GM23338 (cell line): ENCODE measurements around the gene TNNT1. TPM values are rescaled to one million over a fixed set of nuclear protein-coding genes. Genes with fewer than 3 reads are reported as not detected.

Experiments
- ATAC-seq: fragments of 200-7000 bp; cut with Tn5 transposase; 3 replicates; pipeline ENCODE4 v1.9.1; 2020
- DNase-seq: peaks from one replicate; pipeline ENCODE4 v3.0.0-alpha.2; 2015; ENCODE audit warnings: low spot score
- H2AFZ ChIP-seq: fragments of 200-600 bp; sonication (generic); 2 replicates; pipeline ENCODE4 v1.8.0; 2016; ENCODE audit warnings: antibody characterized with exemption, mild to moderate bottlenecking, moderate library complexity
- H3F3A ChIP-seq: fragments of 200-600 bp; sonication (generic); replicated peaks from 2 replicates; pipeline ENCODE4 v1.8.0; 2017; ENCODE audit warnings: antibody characterized with exemption, mixed run types, low read depth
- H3K27ac ChIP-seq: fragments of 200-600 bp; sonication (generic); 2 replicates; pipeline ENCODE4 v1.6.1; 2016; ENCODE audit warnings: low read depth
- H3K27me3 ChIP-seq: fragments of 200-600 bp; sonication (generic); 2 replicates; pipeline ENCODE4 v1.8.0; 2016; ENCODE audit warnings: mild to moderate bottlenecking, mixed run types, moderate library complexity; ENCODE audit not compliant: insufficient read depth
- H3K36me3 ChIP-seq: fragments of 200-600 bp; sonication (generic); 2 replicates; pipeline ENCODE4 v1.8.0; 2016; ENCODE audit warnings: mild to moderate bottlenecking; ENCODE audit not compliant: insufficient read depth
- H3K4me1 ChIP-seq: fragments of 200-600 bp; sonication (generic); 2 replicates; pipeline ENCODE4 v1.8.0; 2016; ENCODE audit warnings: mild to moderate bottlenecking, moderate library complexity; ENCODE audit not compliant: insufficient read depth
- H3K4me2 ChIP-seq: fragments of 200-600 bp; sonication (generic); 2 replicates; pipeline ENCODE4 v1.7.1; 2017; ENCODE audit warnings: mixed run types
- H3K4me3 ChIP-seq: fragments of 200-600 bp; sonication (generic); 2 replicates; pipeline ENCODE4 v1.6.1; 2016; ENCODE audit warnings: mixed run types
- H3K79me2 ChIP-seq: fragments of 200-600 bp; sonication (generic); replicated peaks from 2 replicates; pipeline ENCODE4 v1.8.0; 2017; ENCODE audit warnings: mild to moderate bottlenecking; ENCODE audit not compliant: insufficient read depth
- H3K9me2 ChIP-seq: fragments of 200-600 bp; sonication (generic); 2 replicates; pipeline ENCODE4 v1.8.0; 2017; ENCODE audit not compliant: insufficient read depth
- H4K20me1 ChIP-seq: fragments of 200-600 bp; sonication (generic); replicated peaks from 2 replicates; pipeline ENCODE4 v1.8.0; 2017; ENCODE audit warnings: mild to moderate bottlenecking; ENCODE audit not compliant: insufficient read depth
- H3K27ac Mint-ChIP-seq: 2 replicates; pipeline ENCODE4 v1.8.0; 2020; ENCODE audit warnings: inconsistent platforms, mild to moderate bottlenecking, moderate library complexity, mixed read lengths
- H3K27me3 Mint-ChIP-seq: 3 replicates; pipeline ENCODE4 v1.8.0; 2022; ENCODE audit warnings: low read depth, mild to moderate bottlenecking, moderate library complexity, mixed read lengths, inconsistent platforms; ENCODE audit not compliant: insufficient read depth, poor library complexity
- H3K36me3 Mint-ChIP-seq: 3 replicates; pipeline ENCODE4 v1.8.0; 2021; ENCODE audit warnings: low read depth, mild to moderate bottlenecking, inconsistent platforms, moderate library complexity, mixed read lengths
- H3K4me1 Mint-ChIP-seq: 3 replicates; pipeline ENCODE4 v1.8.0; 2020; ENCODE audit warnings: mild to moderate bottlenecking, inconsistent platforms, mixed read lengths
- H3K4me3 Mint-ChIP-seq: 3 replicates; pipeline ENCODE4 v1.8.0; 2021; ENCODE audit warnings: moderate library complexity, mild to moderate bottlenecking, inconsistent platforms, mixed read lengths
- H3K9me3 Mint-ChIP-seq: 3 replicates; pipeline ENCODE4 v1.8.0; 2020; ENCODE audit warnings: moderate library complexity, mild to moderate bottlenecking, inconsistent platforms, mixed read lengths
- CREB1 ChIP-seq: fragments of 250-450 bp; sonication (Bioruptor Pico); IDR thresholded peaks from 2 replicates; pipeline ENCODE4 v1.5.0; 2020; ENCODE audit warnings: low read depth, mild to moderate bottlenecking, moderate library complexity
- CTCF ChIP-seq, 2 experiments: fragments of 200-600 bp in 1 of 2; sonication (generic) in 1 of 2; conservative IDR thresholded peaks; 2 replicates each; pipeline versions ENCODE4 v1.5.1 to v1.6.1; 2016 to 2017; ENCODE audit warnings: antibody characterized with exemption in 2 of 2, low read depth in 2 of 2, mild to moderate bottlenecking in 2 of 2, moderate library complexity in 1 of 2
- ETS1 ChIP-seq: IDR thresholded peaks from 2 replicates; pipeline ENCODE4 v1.6.1; 2016; ENCODE audit warnings: antibody characterized with exemption
- EZH2 ChIP-seq: fragments of 200-600 bp; sonication (generic); IDR thresholded peaks from one replicate; pipeline ENCODE4 v1.8.0; 2017; ENCODE audit warnings: antibody characterized with exemption, mild to moderate bottlenecking, low read depth; ENCODE audit not compliant: unreplicated experiment
- EZH2phosphoT487 ChIP-seq: fragments of 200-600 bp; sonication (generic); IDR thresholded peaks from one replicate; pipeline ENCODE4 v1.8.1; 2018; ENCODE audit warnings: antibody characterized with exemption; ENCODE audit not compliant: unreplicated experiment
- JUNB ChIP-seq: IDR thresholded peaks from one replicate; pipeline ENCODE4 v1.6.1; 2016; ENCODE audit warnings: antibody characterized with exemption; ENCODE audit not compliant: unreplicated experiment
- POLR2AphosphoS5 ChIP-seq: IDR thresholded peaks from 2 replicates; pipeline ENCODE4 v1.6.1; 2016; ENCODE audit warnings: antibody characterized with exemption, low read depth
- REST ChIP-seq: IDR thresholded peaks from one replicate; pipeline ENCODE4 v1.6.1; 2018; ENCODE audit warnings: antibody characterized with exemption; ENCODE audit not compliant: unreplicated experiment
- ZNF114 ChIP-seq: fragments of 250-450 bp; sonication (Bioruptor Pico); IDR thresholded peaks from 2 replicates; pipeline ENCODE4 v1.5.0; 2020; ENCODE audit warnings: mild to moderate bottlenecking, moderate library complexity
- ZNF331 ChIP-seq: fragments of 250-450 bp; sonication (Bioruptor Pico); IDR thresholded peaks from 2 replicates; pipeline ENCODE4 v1.5.0; 2020; ENCODE audit warnings: low read depth, mild to moderate bottlenecking, moderate library complexity
- polyA plus RNA-seq: library from polyadenylated mRNA; unstranded; fragments of >200 nt; fragmentation: Nextera tagmentation; extraction: Ambion mirVana; gene quantifications from 2 replicates; pipeline ENCODE4 v1.2.1, GENCODE V29; 2016
- total RNA-seq: library from RNA; depleted of rRNA; stranded (reverse); fragments of >200 nt; shearing (Covaris generic); gene quantifications from 2 replicates; pipeline ENCODE4 v1.2.3, GENCODE V29; 2014

The TNNT1 gene
- total and polyA plus RNA-seq, 2 experiments from 2014 or later: 59.3 to 150 TPM

GRCh38 chr19:55179606-55180484 lies 30.8 kb upstream of the TNNT1 start, which contains the start of gene SYT5:
Gene SYT5, minus strand, starts transcription at chr19:55180289. Its CDS starts 1,248 bp downstream, at chr19:55179041.
- H3F3A ChIP-seq: 0 out of 2 replicates have a peak, but pooled peaks cover 3% of the 10 kb centered on the region
- Mint-ChIP-seq H3K27ac (peak within 1 kb of the TSS; percentile 86; the same call in 1 of the 2 replicates), H3K4me3 (peak within 1 kb of the TSS; percentile 79), H3K9me3 (peaks cover 9% of the 10 kb centered on the region), H3K27me3 (peaks cover 44% of the 10 kb centered on the region), H3K4me1 (peaks cover 23% of the 10 kb centered on the region), H3K36me3 (no peaks in the 10 kb centered on the region)
- no peak within 1 kb of the TSS for H3K27ac ChIP-seq
- H4K20me1 ChIP-seq: no peaks in the 10 kb centered on the region
- H3K9me2 ChIP-seq: no peaks in the 10 kb centered on the region
- no peaks in the 10 kb centered on the region for H3K36me3 ChIP-seq
- peak within 1 kb of the TSS; percentile 86 for H3K4me3 ChIP-seq
- ATAC-seq: peak; percentile 71
- peak within 1 kb of the TSS; percentile 94 for H2AFZ ChIP-seq
- H3K27me3 ChIP-seq: peaks cover 55% of the 10 kb centered on the region
- peak within 1 kb of the TSS; percentile 89 for H3K4me2 ChIP-seq
- peaks cover 3% of the 10 kb centered on the region; the same call in 1 of the 2 replicates for H3K4me1 ChIP-seq
- H3K79me2 ChIP-seq: no peaks in the 10 kb centered on the region
- DNase-seq: peak; percentile 74
- TF ChIP-seq POLR2AphosphoS5 (no peak), REST (peak; percentile 97), CTCF (conservative IDR thresholded peaks at IDR 0.05; ENCODE audit: low read depth in 2 of 2) (no peak)

GRCh38 chr19:55178781-55179599 lies 30.0 kb upstream of the TNNT1 start:
- no peaks in the 10 kb centered on the region; the same call in 2 of the 3 replicates for H3K36me3 Mint-ChIP-seq
- Histone ChIP-seq H3K27ac (no peak overlapping the region), H3K79me2 (no peaks in the 10 kb centered on the region), H2AFZ (peak overlapping the region; percentile 94), H3K4me1 (peaks cover 3% of the 10 kb centered on the region; the same call in 1 of the 2 replicates), H3K36me3 (no peaks in the 10 kb centered on the region), H3K4me3 (peak overlapping the region; percentile 86), H3K9me2 (0 out of 2 replicates have a peak, but pooled peaks cover 3% of the 10 kb centered on the region), H3K27me3 (peaks cover 55% of the 10 kb centered on the region), H3F3A (peaks cover 10% of the 10 kb centered on the region; the same call in 1 of the 2 replicates), H4K20me1 (no peaks in the 10 kb centered on the region), H3K4me2 (peak overlapping the region; percentile 89)
- peaks cover 23% of the 10 kb centered on the region for H3K4me1 Mint-ChIP-seq
- peak; percentile 71 for ATAC-seq
- H3K4me3 Mint-ChIP-seq: peak overlapping the region; percentile 79
- peaks cover 12% of the 10 kb centered on the region for H3K9me3 Mint-ChIP-seq
- H3K27ac Mint-ChIP-seq: peak overlapping the region; percentile 86; the same call in 1 of the 2 replicates
- H3K27me3 Mint-ChIP-seq: peaks cover 46% of the 10 kb centered on the region
- DNase-seq: peak; percentile 96
- TF ChIP-seq POLR2AphosphoS5 (no peak), CREB1 (CRISPR knock-in tag) (peak; percentile 78), ZNF114 (no peak), EZH2phosphoT487 (no peak), EZH2 (no peak), ETS1 (peak; percentile 95), JUNB (no peak), ZNF331 (no peak), REST (peak; percentile 8)
